ENCODE data around the gene NTN1. TPM values are rescaled to one million over a fixed set of nuclear protein-coding genes. Genes with fewer than 3 reads are reported as not detected.

Gene NTN1
- total RNA-seq, 4 donors from 2014 or later, result 3.3 to 19.2 (median 10.4) TPM

- Histone ChIP-seq H3K4me3 (no peak overlapping the region), H3K27ac (no peak overlapping the region), H3K27me3 (no peaks in the 10 kb centered on the region), H3K4me1 (no peaks in the 10 kb centered on the region), H3K9me3 (no peaks in the 10 kb centered on the region), H3K36me3 (no peaks in the 10 kb centered on the region)
- DNase-seq, result no peak
- intact Hi-C loops (cut with DNase I; ENCODE audit: low total_unique reads), result no loop called here
- no peak for TF ChIP-seq CTCF (IDR thresholded peaks at IDR 0.05)
Observed at GRCh38 chr17:9127340-9127739, 106.0 kb downstream of the NTN1 start.

GRCh38 chr17:9131371-9131770 is 110.1 kb downstream of the NTN1 start:
- no peaks in the 10 kb centered on the region for H3K9me3 ChIP-seq
- H3K36me3 ChIP-seq, result no peaks in the 10 kb centered on the region
- intact Hi-C loops (cut with DNase I; ENCODE audit: low total_unique reads), result no loop called here
- H3K27ac ChIP-seq, result no peak overlapping the region
- no peak for DNase-seq
- no peak overlapping the region for H3K4me3 ChIP-seq
- TF ChIP-seq CTCF (IDR thresholded peaks at IDR 0.05) (no peak), POLR2A (IDR thresholded peaks at IDR 0.05) (no peak)
- no peaks in the 10 kb centered on the region for H3K4me1 ChIP-seq
- H3K27me3 ChIP-seq, result no peaks in the 10 kb centered on the region

GRCh38 chr17:9132291-9132690 is 111.0 kb downstream of the NTN1 start:
- no peaks in the 10 kb centered on the region for H3K36me3 ChIP-seq
- DNase-seq, result no peak
- intact Hi-C loops (cut with DNase I; ENCODE audit: low total_unique reads), result no loop called here

GRCh38 chr17:9132944-9133610 is 111.8 kb downstream of the NTN1 start:
- DNase-seq, result no peak
- Histone ChIP-seq H3K4me1 (no peaks in the 10 kb centered on the region), H3K36me3 (no peaks in the 10 kb centered on the region), H3K9me3 (no peaks in the 10 kb centered on the region), H3K27ac (no peak overlapping the region), H3K4me3 (no peak overlapping the region), H3K27me3 (no peaks in the 10 kb centered on the region)
- no peak for TF ChIP-seq POLR2A (IDR thresholded peaks at IDR 0.05)
- no peak for TF ChIP-seq CTCF (IDR thresholded peaks at IDR 0.05)
- intact Hi-C loops (cut with DNase I; ENCODE audit: low total_unique reads), result no loop called here

More at GRCh38 chr17:9132291-9132690, 111.0 kb downstream of the NTN1 start:
- H3K4me3 ChIP-seq, result no peak overlapping the region
- H3K27ac ChIP-seq, result no peak overlapping the region
- H3K27me3 ChIP-seq, result no peaks in the 10 kb centered on the region
- no peaks in the 10 kb centered on the region for H3K4me1 ChIP-seq
- H3K9me3 ChIP-seq, result no peaks in the 10 kb centered on the region
- TF ChIP-seq CTCF (IDR thresholded peaks at IDR 0.05) (no peak), POLR2A (IDR thresholded peaks at IDR 0.05) (no peak)

GRCh38 chr17:9138161-9138717 is 116.9 kb downstream of the NTN1 start:
- DNase-seq, result no peak
- intact Hi-C loops (cut with DNase I; ENCODE audit: low total_unique reads), result no loop called here

More at GRCh38 chr17:9138161-9138717, 116.9 kb downstream of the NTN1 start:
- TF ChIP-seq POLR2A (IDR thresholded peaks at IDR 0.05) (no peak), CTCF (IDR thresholded peaks at IDR 0.05) (no peak)
- Histone ChIP-seq H3K27ac (no peak overlapping the region), H3K9me3 (no peaks in the 10 kb centered on the region), H3K27me3 (no peaks in the 10 kb centered on the region), H3K4me3 (no peak overlapping the region), H3K4me1 (no peaks in the 10 kb centered on the region), H3K36me3 (no peaks in the 10 kb centered on the region)

Measured in uterus (tissue), 4 donors.